Activated CD4-positive, alpha-beta T cell treated with anti-CD3 and anti-CD28 coated beads, Interleukin-2, amount 50 U/mL, for 48 hours (primary cell): ENCODE results near the gene HDDC3.
A peak's percentile ranks its signal among the peaks of the same experiment; 100 is the strongest.

Source experiments
- DNase-seq, 2 experiments: peaks; one replicate each; pipeline ENCODE4 v3.0.0-alpha.2; 2020

The HDDC3 gene

DNA sequence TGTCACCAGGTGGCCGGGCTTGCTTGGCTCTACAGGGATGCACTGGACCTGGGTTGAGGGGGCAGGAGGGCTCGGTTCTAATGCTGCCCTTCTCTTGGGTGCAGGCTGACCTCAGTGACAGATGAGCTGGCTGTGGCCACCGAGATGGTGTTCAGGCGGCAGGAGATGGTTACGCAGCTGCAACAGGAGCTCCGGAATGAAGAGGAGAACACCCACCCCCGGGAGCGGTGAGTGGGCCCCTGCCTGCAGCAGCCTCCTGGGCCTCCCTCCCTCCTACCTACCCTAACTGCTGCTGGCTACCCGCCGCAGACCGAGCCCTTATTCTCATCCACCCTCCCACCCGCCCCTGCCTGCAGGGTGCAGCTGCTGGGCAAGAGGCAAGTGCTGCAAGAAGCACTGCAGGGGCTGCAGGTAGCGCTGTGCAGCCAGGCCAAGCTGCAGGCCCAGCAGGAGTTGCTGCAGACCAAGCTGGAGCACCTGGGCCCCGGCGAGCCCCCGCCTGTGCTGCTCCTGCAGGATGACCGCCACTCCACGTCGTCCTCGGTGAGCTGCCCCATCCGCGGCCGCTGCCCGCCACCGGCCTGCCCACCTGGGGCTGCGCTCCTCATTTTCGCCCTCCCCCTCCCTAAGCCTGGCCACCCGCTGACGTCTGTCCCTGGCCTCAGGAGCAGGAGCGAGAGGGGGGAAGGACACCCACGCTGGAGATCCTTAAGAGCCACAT, 42.5 kb downstream of the HDDC3 start:
- DNase-seq = no peak

DNA sequence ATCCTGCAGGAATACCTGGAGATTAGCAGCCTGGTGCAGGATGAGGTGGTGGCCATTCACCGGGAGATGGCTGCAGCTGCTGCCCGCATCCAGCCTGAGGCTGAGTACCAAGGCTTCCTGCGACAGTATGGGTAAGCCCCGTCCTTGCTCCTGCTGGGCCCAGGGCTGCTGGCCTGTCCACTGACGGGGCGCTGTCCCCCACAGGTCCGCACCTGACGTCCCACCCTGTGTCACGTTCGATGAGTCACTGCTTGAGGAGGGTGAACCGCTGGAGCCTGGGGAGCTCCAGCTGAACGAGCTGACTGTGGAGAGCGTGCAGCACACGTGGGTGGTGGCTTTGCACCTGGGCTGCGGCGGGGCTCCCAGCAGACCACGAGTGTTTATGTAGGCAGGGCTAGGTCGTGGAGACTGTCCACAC, 43.0 kb downstream of the HDDC3 start:
- no peak for DNase-seq

DNA sequence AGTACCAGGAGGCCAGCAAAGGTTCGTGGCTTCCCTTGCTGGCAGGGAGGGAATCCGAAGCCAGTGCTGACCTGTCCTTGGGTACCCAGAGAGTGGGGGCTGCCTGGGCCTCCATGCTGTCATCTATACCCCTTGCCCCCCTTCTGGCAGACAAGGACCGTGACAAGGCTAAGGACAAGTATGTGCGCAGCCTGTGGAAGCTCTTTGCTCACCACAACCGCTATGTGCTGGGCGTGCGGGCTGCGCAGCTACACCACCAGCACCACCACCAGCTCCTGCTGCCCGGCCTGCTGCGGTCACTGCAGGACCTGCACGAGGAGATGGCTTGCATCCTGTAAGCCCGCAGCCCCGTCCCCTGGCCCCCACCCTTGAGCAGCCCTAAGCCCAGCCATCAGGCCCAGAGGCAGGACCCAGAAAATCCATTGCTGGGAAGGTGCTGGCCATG, 45.3 kb downstream of the HDDC3 start:
- no peak for DNase-seq

DNA sequence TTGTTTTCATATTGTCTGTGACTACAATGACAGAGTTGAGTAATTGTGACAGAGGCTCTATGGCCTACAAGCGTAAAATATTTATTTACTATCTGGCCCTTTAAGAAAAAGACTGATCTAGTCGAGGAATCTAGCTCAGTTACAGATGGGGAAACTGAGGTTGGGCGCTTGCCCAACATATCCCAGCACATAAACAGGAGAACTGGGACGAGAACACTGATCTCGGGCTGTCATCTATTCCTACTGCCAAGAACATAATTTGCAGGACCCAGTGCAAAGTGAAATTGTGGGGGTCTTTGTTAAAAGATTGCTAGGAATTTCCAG, 46.1 kb downstream of the HDDC3 start:
- no peak for DNase-seq

DNA sequence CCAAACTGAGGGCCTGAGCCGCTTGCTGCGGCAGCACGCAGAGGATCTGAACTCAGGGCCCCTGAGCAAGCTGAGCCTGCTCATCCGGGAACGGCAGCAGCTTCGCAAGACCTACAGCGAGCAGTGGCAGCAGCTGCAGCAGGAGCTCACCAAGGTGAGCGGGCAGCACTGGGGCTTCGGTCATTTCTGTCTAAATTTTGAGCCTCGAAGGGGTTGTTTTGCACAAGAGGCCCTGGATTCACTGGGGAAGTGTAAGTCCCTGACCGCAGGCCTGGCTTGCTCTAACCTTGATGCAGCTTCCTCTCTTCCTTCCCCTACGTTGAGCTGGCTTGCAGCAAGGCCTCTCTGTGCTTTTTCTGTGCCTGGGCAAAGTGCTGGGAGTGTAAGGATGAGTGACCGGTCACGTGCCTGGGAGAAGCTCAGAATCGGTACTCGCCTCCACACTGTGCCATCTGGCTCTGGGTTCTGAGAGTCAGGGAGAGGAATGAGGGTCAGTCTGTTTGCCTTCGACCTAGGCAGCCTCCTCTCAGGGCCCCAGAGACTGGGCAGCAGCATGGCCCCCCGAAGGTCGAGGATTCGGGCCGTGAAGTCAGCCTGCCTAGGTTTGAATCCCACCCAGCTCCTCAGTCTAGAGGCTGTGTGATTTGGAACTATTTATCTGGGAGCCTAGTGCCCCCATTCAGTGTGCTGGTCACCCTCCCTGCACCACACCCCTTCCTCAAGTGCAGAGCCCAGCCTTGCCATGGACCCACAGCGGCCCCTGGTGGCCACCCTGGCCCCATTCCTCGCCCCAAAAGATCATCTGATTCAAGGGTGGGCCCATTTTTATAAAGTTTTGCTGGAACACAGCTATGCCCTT, 46.7 kb downstream of the HDDC3 start:
- DNase-seq = peak; percentile 88

DNA sequence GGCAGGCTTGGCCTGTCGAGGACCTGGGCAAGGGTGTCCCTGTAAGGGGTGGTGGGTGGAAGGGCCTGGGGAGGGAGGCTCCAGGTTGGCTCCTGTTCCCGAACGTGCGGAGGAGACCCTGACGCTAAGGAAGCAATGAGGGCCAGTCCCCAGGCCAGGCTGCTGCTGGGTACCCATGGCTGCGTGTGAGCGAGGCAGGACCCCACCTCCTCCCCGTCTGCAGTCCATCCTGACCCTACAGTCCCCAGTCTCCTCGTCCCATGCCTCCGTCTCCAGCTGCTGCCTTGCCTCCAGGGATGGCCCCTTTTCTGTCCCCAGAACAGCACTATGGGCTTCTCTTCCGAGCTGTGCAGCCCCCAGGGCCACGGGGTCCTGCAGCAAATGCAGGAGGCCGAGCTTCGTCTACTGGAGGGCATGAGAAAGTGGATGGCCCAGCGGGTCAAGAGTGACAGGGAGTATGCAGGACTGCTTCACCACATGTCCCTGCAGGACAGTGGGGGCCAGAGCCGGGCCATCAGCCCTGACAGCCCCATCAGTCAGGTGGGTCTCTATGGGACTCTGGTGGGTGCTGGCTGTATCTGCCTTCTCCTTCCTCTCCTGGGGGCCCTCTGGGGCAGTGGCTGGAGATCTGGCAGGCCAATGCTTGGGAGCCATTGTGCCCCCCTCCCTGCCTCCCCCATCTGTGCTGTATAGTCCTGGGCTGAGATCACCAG, 47.5 kb downstream of the HDDC3 start:
- DNase-seq = no peak

DNA sequence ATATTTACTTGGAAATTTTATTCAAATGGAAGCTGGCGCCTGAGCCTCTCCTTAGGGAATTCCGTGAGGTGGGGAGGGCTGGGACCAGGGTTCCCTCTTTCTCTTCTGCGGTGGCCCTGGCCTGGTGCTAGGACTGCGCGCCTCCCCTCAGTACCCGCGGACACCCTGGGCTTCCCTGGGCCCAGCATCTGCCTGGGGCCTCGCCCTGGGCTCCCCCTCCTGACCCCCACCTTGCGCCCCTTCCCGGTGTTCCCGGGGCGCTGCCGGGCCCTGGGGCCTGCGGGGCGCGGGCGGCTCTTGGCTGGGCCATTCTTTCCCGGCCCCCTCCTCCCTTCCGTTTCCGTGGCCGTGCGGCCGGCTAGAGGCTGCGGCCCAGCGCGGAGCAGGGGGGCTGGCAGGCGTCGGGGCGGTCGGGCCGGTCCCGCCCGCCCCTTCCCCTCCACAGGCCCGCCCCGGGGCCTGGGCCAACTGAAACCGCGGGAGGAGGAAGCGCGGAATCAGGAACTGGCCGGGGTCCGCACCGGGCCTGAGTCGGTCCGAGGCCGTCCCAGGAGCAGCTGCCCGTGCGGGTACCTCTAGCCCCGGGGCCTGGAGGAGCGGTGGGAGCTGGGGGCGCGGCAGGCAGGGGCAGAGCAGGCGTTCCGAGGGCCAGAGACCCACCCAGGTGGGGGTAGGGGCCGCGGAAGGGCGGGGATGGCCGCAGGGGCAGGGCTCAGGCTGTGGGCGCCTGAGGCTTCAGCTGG, 48.2 kb downstream of the HDDC3 start, which contains the start of gene FES:
Gene FES, plus strand, starts transcription at position 529 of the 743 bp plus-strand sequence. CDS start 542 bp downstream, outside the sequence.
- DNase-seq = peak; percentile 35 to 48

DNA sequence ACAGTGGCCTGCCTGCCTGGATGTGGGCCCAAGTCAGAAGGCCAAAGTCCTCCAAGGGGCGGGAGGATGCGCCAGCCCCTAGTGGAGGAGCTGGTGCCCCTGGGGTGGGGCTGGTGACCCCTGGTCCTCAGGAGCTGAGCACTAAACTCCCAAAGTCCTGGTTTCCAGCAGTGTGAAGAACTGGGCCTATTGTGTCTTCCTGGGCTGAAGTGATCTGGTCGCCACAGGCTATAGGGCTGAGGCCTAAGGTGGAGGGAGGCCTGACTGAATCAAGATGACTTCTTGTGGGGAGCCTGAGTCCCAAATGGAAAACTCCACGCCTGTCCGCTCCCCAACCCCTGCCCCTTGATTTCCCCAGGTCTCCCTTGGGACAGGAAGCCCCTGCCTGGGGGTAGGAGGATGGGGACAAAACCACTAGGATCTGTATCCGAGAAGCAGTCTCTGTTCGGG, 48.8 kb downstream of the HDDC3 start:
- DNase-seq = peak in 1 of 2 experiments; percentile 36

DNA sequence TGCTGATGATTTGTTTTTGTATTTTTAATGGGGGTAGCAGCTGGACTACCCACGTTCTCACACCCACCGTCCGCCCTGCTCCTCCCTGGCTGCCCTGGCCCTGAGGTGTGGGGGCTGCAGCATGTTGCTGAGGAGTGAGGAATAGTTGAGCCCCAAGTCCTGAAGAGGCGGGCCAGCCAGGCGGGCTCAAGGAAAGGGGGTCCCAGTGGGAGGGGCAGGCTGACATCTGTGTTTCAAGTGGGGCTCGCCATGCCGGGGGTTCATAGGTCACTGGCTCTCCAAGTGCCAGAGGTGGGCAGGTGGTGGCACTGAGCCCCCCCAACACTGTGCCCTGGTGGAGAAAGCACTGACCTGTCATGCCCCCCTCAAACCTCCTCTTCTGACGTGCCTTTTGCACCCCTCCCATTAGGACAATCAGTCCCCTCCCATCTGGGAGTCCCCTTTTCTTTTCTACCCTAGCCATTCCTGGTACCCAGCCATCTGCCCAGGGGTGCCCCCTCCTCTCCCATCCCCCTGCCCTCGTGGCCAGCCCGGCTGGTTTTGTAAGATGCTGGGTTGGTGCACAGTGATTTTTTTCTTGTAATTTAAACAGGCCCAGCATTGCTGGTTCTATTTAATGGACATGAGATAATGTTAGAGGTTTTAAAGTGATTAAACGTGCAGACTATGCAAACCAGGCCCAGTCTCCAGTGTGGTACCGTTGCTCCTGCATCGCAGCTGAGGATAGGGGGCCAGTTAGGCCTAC, 49.4 kb downstream of the HDDC3 start:
- no peak for DNase-seq

DNA sequence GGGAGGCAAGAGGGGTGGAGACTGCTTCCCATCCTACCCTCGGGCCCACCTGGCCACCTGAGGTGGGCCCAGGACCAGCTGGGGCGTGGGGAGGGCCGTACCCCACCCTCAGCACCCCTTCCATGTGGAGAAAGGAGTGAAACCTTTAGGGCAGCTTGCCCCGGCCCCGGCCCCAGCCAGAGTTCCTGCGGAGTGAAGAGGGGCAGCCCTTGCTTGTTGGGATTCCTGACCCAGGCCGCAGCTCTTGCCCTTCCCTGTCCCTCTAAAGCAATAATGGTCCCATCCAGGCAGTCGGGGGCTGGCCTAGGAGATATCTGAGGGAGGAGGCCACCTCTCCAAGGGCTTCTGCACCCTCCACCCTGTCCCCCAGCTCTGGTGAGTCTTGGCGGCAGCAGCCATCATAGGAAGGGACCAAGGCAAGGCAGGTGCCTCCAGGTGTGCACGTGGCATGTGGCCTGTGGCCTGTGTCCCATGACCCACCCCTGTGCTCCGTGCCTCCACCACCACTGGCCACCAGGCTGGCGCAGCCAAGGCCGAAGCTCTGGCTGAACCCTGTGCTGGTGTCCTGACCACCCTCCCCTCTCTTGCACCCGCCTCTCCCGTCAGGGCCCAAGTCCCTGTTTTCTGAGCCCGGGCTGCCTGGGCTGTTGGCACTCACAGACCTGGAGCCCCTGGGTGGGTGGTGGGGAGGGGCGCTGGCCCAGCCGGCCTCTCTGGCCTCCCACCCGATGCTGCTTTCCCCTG, 50.2 kb downstream of the HDDC3 start:
- no peak for DNase-seq

DNA sequence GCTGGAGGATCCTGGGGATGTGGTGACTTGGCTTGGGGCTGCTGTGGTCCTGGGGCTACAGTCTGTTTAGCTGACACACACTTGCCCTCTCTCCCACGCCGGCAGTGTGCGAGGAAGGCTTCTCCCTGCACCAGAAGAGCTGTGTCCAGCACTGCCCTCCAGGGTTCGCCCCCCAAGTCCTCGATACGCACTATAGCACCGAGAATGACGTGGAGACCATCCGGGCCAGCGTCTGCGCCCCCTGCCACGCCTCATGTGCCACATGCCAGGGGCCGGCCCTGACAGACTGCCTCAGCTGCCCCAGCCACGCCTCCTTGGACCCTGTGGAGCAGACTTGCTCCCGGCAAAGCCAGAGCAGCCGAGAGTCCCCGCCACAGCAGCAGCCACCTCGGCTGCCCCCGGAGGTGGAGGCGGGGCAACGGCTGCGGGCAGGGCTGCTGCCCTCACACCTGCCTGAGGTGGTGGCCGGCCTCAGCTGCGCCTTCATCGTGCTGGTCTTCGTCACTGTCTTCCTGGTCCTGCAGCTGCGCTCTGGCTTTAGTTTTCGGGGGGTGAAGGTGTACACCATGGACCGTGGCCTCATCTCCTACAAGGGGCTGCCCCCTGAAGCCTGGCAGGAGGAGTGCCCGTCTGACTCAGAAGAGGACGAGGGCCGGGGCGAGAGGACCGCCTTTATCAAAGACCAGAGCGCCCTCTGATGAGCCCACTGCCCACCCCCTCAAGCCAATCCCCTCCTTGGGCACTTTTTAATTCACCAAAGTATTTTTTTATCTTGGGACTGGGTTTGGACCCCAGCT, 51.0 kb downstream of the HDDC3 start:
- no peak for DNase-seq

DNA sequence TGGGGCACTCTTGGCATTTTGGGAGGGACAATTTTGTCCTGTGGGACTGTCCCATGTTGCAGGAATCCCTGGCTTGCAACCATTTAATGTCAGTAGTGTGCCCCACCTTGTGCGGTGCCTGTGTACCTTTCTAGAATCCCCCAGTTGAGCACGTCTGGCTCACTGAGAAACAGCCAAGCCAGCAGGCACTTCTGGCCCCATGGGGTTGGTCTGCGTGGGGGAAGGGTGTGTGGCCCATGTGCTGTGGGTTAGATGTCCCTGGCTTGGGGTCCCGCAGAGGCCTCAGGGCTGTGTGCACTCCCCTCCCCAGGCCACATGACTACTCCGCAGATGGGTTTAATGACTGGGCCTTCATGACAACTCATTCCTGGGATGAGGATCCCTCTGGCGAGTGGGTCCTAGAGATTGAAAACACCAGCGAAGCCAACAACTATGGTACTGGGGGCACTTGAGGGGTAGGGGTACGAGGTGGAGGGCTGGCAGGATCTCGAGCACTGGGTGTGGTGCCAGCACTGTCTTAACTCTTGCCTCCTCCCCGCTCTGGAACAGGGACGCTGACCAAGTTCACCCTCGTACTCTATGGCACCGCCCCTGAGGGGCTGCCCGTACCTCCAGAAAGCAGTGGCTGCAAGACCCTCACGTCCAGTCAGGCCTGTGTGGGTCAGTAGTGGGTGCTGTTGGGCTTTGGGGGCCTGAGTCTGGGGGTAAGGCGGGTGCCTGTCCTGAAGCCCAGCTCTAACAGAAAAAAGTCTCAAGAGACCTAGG, 51.8 kb downstream of the HDDC3 start:
- no peak for DNase-seq
